HepG2 (cell line): ENCODE results near the gene SNIP1. TPM values are rescaled to one million over a fixed set of nuclear protein-coding genes. Genes with fewer than 3 reads are reported as not detected.

Experiments
- ARHGAP35 ChIP-seq: sonication (generic); formaldehyde crosslinking; IDR thresholded peaks from 2 replicates; pipeline ENCODE4 v1.9.0; 2022; ENCODE audit warnings: mild to moderate bottlenecking, inconsistent platforms, moderate library complexity, missing genetic modification reagents, borderline replicate concordance
- EHMT2 ChIP-seq: fragments of 200-600 bp; sonication (generic); IDR thresholded peaks from 2 replicates; pipeline ENCODE4 v1.7.0; 2017; ENCODE audit warnings: antibody characterized with exemption, low read depth, low read length, borderline replicate concordance
- ELF1 ChIP-seq: sonication (generic); formaldehyde crosslinking; IDR thresholded peaks from 2 replicates; pipeline ENCODE4 v1.4.0; 2020; ENCODE audit warnings: missing genetic modification reagents
- HIVEP1 ChIP-seq: sonication (generic); formaldehyde crosslinking; IDR thresholded peaks from 2 replicates; pipeline ENCODE4 v1.4.0; 2020; ENCODE audit warnings: mild to moderate bottlenecking, missing genetic modification reagents
- HMG20A ChIP-seq: IDR thresholded peaks from 2 replicates; pipeline ENCODE4 v1.6.1; 2016; ENCODE audit warnings: borderline replicate concordance
- HNRNPK ChIP-seq: fragments of 200-400 bp; formaldehyde crosslinking; IDR thresholded peaks from 2 replicates; pipeline ENCODE4 v1.6.1; 2018; ENCODE audit warnings: low read length, low read depth, moderate library complexity, mild to moderate bottlenecking; ENCODE audit not compliant: poor library complexity, severe bottlenecking
- KLF16 ChIP-seq, 2 experiments: sonication (generic) in 1 of 2; formaldehyde crosslinking in 1 of 2; IDR thresholded peaks; 2 replicates each; pipeline versions ENCODE4 v1.6.1 to v1.8.0; 2016 to 2023; ENCODE audit warnings: missing genetic modification reagents in 2 of 2, missing compliant biosample characterization in 1 of 2
- KMT2B ChIP-seq: IDR thresholded peaks from 2 replicates; pipeline ENCODE4 v1.6.1; 2016; ENCODE audit warnings: missing genetic modification reagents, missing compliant biosample characterization
- LCORL ChIP-seq, 2 experiments: fragments of 450-650 bp in 1 of 2; sonication (generic) in 1 of 2; formaldehyde crosslinking in 1 of 2; IDR thresholded peaks; 2 replicates each; pipeline versions ENCODE4 v1.5.0 to v1.6.1; 2017 to 2020; ENCODE audit warnings: antibody characterized with exemption in 1 of 2, missing genetic modification reagents in 1 of 2
- PAWR ChIP-seq: sonication (generic); formaldehyde crosslinking; IDR thresholded peaks from 2 replicates; pipeline ENCODE4 v1.4.0; 2020; ENCODE audit warnings: missing genetic modification reagents, mild to moderate bottlenecking, borderline replicate concordance
- PAXIP1 ChIP-seq: sonication (generic); formaldehyde crosslinking; conservative IDR thresholded peaks from 2 replicates; pipeline ENCODE4 v1.4.0; 2020; ENCODE audit warnings: mild to moderate bottlenecking, missing genetic modification reagents, moderate library complexity
- PHF21A ChIP-seq: sonication (generic); formaldehyde crosslinking; IDR thresholded peaks from 2 replicates; pipeline ENCODE4 v1.5.0; 2020; ENCODE audit warnings: mild to moderate bottlenecking, missing genetic modification reagents
- RAD21 ChIP-seq: fragments of 450-650 bp; formaldehyde crosslinking; IDR thresholded peaks from 2 replicates; pipeline ENCODE4 v1.5.0; 2020; ENCODE audit warnings: mild to moderate bottlenecking
- SSRP1 ChIP-seq: IDR thresholded peaks from 2 replicates; pipeline ENCODE4 v1.6.1; 2016; ENCODE audit warnings: control low read depth
- ZBTB7A ChIP-seq: sonication (generic); formaldehyde crosslinking; IDR thresholded peaks from 2 replicates; pipeline ENCODE4 v1.8.0; 2022; ENCODE audit warnings: mild to moderate bottlenecking, missing genetic modification reagents
- ZNF432 ChIP-seq: sonication (generic); formaldehyde crosslinking; IDR thresholded peaks from 2 replicates; pipeline ENCODE4 v1.5.0; 2020; ENCODE audit warnings: missing genetic modification reagents, mild to moderate bottlenecking, borderline replicate concordance
- ZNF567 ChIP-seq: sonication (generic); formaldehyde crosslinking; IDR thresholded peaks from 2 replicates; pipeline ENCODE4 v1.8.1; 2023; ENCODE audit warnings: mild to moderate bottlenecking, missing genetic modification reagents, borderline replicate concordance
- ZNF670 ChIP-seq: sonication (generic); formaldehyde crosslinking; IDR thresholded peaks from 2 replicates; pipeline ENCODE4 v1.8.0; 2022; ENCODE audit warnings: mild to moderate bottlenecking, missing genetic modification reagents, borderline replicate concordance
- ZNF749 ChIP-seq: sonication (generic); formaldehyde crosslinking; IDR thresholded peaks from 2 replicates; pipeline ENCODE4 v1.8.0; 2022; ENCODE audit warnings: mild to moderate bottlenecking, missing genetic modification reagents, moderate library complexity, borderline replicate concordance
- ZNF891 ChIP-seq: sonication (generic); formaldehyde crosslinking; IDR thresholded peaks from 2 replicates; pipeline ENCODE4 v1.5.0; 2020; ENCODE audit warnings: mild to moderate bottlenecking, missing genetic modification reagents
- polyA plus RNA-seq, 8 experiments: library from polyadenylated mRNA; depleted of rRNA in 3 of 8; stranded (reverse) in 7 of 8; unstranded in 1 of 8; fragments of >200 nt; fragmentation: Illumina TruSeq in 4 of 8; extraction: Trizol in 4 of 8; gene quantifications; 2 replicates each; pipeline versions ENCODE4 v1.2.1 to v1.2.3, GENCODE V29; 2011 to 2016; ENCODE audit warnings: low read depth in 4 of 8, missing spikeins in 1 of 8, mixed read lengths in 1 of 8; ENCODE audit not compliant: insufficient read depth in 1 of 8
- total RNA-seq, 5 experiments: library from RNA; depleted of rRNA; stranded (reverse); fragments of >200 nt; fragmentation: Illumina TruSeq; extraction: Trizol; gene quantifications; 2 replicates each; pipeline ENCODE4 v1.2.3, GENCODE V29; 2016; ENCODE audit warnings: low read depth in 1 of 5
- TF ChIP-seq, protein P1 (sequence below): IDR thresholded peaks from 2 replicates; pipeline ENCODE4 v1.4.0; 2020; ENCODE audit warnings: mild to moderate bottlenecking, missing genetic modification reagents

Gene SNIP1
- total and polyA plus RNA-seq, 2 of the 13 experiments (the other 11 are each of a cell fraction or from before 2014, with no cell fraction given), result 5.5 to 11.2 TPM

- TF ChIP-seq ARHGAP35 (CRISPR knock-in tag) (no peak), RAD21 (peak; percentile 74), ZBTB7A (0 out of 2 replicates have a peak, but pooled peaks have one; percentile 4), KMT2B (CRISPR knock-in tag) (peak; percentile 79), ZNF432 (CRISPR knock-in tag) (no peak), PAWR (CRISPR knock-in tag) (no peak), ZNF670 (CRISPR knock-in tag) (no peak), EHMT2 (no peak), KLF16 (CRISPR knock-in tag; IDR thresholded peaks at IDR 0.05) (peak in 1 of 2 experiments; percentile 85; a peak in 2 of 4 replicates), PAXIP1 (CRISPR knock-in tag) (no peak; the same call in none of the 2 replicates), PHF21A (CRISPR knock-in tag) (0 out of 2 replicates have a peak, but pooled peaks have one; percentile 22), ZNF749 (CRISPR knock-in tag) (0 out of 2 replicates have a peak, but pooled peaks have one; percentile 26), HIVEP1 (CRISPR knock-in tag) (peak; percentile 83), LCORL (IDR thresholded peaks at IDR 0.05) (no peak), LCORL (CRISPR knock-in tag; IDR thresholded peaks at IDR 0.05) (no peak), ZNF567 (CRISPR knock-in tag) (no peak), ELF1 (CRISPR knock-in tag) (peak; percentile 42; the same call in 1 of the 2 replicates), HMG20A (no peak), ZNF891 (CRISPR knock-in tag) (peak; percentile 85; the same call in 1 of the 2 replicates), HNRNPK (peak; percentile 44), SSRP1 (no peak)
- TF ChIP-seq, protein P1, sequence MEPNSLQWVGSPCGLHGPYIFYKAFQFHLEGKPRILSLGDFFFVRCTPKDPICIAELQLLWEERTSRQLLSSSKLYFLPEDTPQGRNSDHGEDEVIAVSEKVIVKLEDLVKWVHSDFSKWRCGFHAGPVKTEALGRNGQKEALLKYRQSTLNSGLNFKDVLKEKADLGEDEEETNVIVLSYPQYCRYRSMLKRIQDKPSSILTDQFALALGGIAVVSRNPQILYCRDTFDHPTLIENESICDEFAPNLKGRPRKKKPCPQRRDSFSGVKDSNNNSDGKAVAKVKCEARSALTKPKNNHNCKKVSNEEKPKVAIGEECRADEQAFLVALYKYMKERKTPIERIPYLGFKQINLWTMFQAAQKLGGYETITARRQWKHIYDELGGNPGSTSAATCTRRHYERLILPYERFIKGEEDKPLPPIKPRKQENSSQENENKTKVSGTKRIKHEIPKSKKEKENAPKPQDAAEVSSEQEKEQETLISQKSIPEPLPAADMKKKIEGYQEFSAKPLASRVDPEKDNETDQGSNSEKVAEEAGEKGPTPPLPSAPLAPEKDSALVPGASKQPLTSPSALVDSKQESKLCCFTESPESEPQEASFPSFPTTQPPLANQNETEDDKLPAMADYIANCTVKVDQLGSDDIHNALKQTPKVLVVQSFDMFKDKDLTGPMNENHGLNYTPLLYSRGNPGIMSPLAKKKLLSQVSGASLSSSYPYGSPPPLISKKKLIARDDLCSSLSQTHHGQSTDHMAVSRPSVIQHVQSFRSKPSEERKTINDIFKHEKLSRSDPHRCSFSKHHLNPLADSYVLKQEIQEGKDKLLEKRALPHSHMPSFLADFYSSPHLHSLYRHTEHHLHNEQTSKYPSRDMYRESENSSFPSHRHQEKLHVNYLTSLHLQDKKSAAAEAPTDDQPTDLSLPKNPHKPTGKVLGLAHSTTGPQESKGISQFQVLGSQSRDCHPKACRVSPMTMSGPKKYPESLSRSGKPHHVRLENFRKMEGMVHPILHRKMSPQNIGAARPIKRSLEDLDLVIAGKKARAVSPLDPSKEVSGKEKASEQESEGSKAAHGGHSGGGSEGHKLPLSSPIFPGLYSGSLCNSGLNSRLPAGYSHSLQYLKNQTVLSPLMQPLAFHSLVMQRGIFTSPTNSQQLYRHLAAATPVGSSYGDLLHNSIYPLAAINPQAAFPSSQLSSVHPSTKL (CRISPR knock-in tag), result no peak; the same call in 1 of the 2 replicates
Measured at GRCh38 chr1:37514350-37515184, 39.5 kb downstream of the SNIP1 start, which contains the start of gene MEAF6 (continued).
